Sciatic nerve (tissue), 2 donors: Measurements from ENCODE around the gene DIO1. TPM values are rescaled to one million over a fixed set of nuclear protein-coding genes. Genes with fewer than 3 reads are reported as not detected.

Source experiments
- ATAC-seq: fragments of 200-7000 bp; cut with Tn5 transposase; one replicate; pipeline ENCODE4 v1.9.1; 2020; ENCODE audit warnings: mild to moderate bottlenecking, moderate library complexity
- DNase-seq: peaks from one replicate; pipeline ENCODE4 v3.0.0-alpha.2; 2020; ENCODE audit warnings: low spot score
- intact Hi-C: fragments of 100-400 bp; cut with DNase I; formaldehyde crosslinking; loops from one replicate; pipeline ENCODE4 v1.14.2; 2022
- total RNA-seq: library from RNA; stranded (reverse); fragmentation: NEBNext Ultra II Directional; extraction: Animal tissue kit (Norgen Biotek cat#: 25700); gene quantifications from one replicate; pipeline ENCODE4 v1.2.1, GENCODE V29; 2021
- donor health status: DM: no; HTN: no; CAD: no.
- donor health status: DM: no; HTN: no; CAD: no.

The DIO1 gene
- total RNA-seq, 1 donor from 2014 or later: not detected

- intact Hi-C loops: no loop called here
- ATAC-seq: no peak
- DNase-seq: no peak
Measured at GRCh38 chr1:53934170-53934765, 40.3 kb downstream of the DIO1 start.

DNA sequence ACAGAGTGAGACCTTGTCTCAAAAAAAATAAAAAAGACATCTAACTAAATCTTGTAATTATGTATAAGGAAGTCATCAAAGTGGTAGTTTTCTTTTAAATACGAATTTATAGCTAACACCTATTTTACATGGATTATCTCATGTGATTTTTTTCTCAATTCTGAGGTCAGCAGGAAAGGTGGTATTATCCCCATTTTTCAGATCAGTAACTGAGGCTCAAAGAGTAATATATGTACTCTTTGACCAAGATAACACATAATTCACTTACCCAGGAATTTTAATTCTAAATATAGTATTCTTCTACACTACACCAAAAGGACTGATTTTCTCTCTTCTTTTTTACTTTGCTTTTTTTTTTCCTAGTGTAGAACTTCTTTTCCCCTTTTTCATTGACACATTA is 42.4 kb downstream of the DIO1 start:
- ATAC-seq: no peak
- intact Hi-C loops: no loop called here
- DNase-seq: no peak

DNA sequence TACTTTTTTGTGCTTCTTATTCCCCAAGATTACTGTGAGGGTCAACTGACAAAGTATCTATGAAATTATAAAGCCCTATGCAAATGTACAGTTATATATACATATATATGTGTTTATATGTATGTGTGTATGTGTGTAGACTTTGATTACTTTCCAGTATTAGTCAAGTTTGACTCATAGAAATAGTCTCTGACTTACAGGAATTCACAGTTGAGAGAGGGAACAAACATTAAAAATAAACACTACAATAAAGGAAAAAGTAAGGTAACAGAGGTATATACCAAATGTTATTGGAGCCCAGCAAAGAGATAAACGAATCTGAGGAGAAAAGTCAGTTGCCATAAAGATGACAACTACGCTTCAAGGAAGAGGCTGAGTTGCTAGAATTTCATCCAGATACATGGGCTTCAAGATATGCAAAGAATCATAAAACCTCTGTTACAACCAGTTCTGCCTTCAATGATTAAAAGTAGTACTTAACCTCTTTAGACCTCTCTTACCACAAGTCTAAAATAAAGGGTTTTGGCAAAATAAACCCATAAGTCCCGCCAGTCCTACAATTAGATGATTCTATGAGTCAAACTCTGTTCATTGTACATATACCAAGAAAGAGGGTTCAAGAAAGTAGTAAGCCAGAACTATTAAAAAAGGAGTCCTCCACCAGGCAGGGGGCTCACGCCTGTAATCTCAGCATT is 44.3 kb downstream of the DIO1 start:
- DNase-seq (no peak), ATAC-seq (no peak)
- intact Hi-C loops: no loop called here

GRCh38 chr1:53942127-53942957 is 48.4 kb downstream of the DIO1 start:
- intact Hi-C loops: no loop called here
- ATAC-seq (no peak), DNase-seq (no peak)

GRCh38 chr1:53943090-53943489 is 49.1 kb downstream of the DIO1 start:
- intact Hi-C loops: no loop called here
- no peak for DNase-seq
- ATAC-seq: no peak

- intact Hi-C loops: no loop called here
- ATAC-seq (no peak), DNase-seq (no peak)
Measured at GRCh38 chr1:53943490-53944043, 49.6 kb downstream of the DIO1 start.

DNA sequence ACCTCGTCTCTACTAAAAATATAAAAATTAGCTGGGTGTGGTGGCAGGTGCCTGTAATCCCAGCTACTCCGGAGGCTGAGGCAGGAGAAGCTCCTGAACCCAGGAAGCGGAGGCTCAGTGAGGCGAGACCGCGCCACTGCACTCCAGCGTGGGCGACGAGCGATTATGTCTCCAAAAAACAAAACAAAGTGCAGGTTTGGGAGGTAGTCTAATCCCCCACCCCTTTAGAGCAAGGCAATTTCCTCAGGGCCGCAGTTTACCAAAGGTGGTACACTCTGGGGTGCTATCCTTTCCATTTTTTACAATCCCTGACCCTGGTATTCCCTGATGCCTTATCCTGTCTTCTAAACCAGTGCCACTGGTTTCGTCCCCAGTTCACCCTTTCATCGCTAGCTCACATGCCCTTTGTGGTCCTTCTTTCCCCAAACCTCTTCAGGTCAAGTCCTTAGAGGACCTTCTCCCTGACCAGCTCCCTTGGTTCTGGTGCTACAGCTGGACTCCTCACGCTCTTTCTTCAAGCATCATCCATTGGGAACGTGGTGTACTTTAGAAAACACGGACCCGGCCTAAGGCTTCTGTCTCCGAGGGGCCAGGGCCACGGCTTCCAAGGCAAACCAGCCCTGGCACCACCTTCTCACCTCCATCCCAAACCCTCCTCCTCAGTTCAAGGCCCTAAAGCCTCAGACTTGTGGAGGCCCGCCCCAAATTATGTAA is 50.6 kb downstream of the DIO1 start:
- ATAC-seq (no peak), DNase-seq (no peak)
- intact Hi-C loops: no loop called here

DNA sequence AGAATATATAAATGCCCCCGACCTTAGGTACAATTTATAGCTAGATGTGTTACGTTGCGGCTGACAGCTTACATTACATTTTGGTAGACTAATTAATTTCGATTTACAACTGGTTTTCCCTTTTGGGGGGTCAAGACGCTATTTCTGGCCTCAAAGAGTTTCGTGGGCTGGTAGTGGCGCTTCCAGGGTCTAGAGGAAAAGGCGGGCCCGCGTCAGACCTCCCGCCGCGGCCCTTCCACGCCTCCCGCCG is 51.1 kb downstream of the DIO1 start:
- ATAC-seq: no peak
- intact Hi-C loops: no loop called here

GRCh38 chr1:53945433-53946251 is 51.7 kb downstream of the DIO1 start, which contains the start of gene IFT25:
TSS of gene IFT25 (minus strand) at chr1:53945699. CDS start at chr1:53940082, 5,617 bp downstream.
- DNase-seq (peak; percentile 100), ATAC-seq (peak; percentile 95)
- intact Hi-C loops: no loop called here

More for the DNA sequence above, 51.1 kb downstream of the DIO1 start:
- DNase-seq: no peak

- DNase-seq (no peak), ATAC-seq (peak; percentile 87)
- intact Hi-C loops: no loop called here
Measured at GRCh38 chr1:53946252-53947171, 52.5 kb downstream of the DIO1 start, which contains the start of gene LRRC42. TSS of gene LRRC42 (plus strand) at chr1:53946350. CDS start at chr1:53952000, 5,650 bp downstream.

DNA sequence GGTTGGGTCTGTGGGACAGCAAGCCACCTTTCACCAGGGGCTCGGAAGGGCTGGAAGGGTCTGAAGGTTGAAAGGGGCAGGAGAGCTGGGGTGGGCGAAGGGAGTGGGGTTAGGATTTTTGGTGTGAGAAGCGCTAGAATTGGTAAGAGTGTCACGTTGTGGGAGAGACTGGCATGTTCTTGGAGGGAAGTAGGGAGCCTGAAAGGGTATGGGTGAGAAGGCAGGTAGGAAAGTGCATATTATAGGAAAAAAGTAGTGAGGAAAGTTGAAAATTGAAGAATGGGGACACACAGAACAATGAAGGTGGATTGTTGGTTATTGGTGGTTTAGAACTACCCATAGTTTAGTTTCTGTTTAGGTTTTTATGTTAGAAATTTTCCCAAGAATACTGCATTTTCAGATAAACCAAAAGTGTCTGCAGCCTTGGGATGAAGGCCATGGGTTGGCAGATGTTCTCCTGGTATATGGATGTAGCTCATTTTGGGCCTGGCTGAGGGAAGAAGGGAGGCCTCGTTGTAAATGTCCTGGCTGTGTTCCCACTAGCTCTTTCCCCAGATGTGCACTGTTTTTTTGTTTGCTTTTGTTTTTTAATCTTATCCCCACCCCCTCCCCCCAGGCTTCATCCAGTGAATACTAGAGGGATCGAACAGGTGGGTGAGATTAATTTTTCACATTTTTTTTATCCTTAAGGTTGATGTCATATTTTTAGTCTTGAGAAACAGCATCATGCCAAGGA is 53.4 kb downstream of the DIO1 start:
- intact Hi-C loops: no loop called here
- DNase-seq (no peak), ATAC-seq (no peak)

- intact Hi-C loops: no loop called here
- no peak for ATAC-seq
- no peak for DNase-seq
Measured at GRCh38 chr1:53948291-53948690, 54.3 kb downstream of the DIO1 start.

- DNase-seq: no peak
Measured at GRCh38 chr1:53949023-53949990, 55.3 kb downstream of the DIO1 start.

DNA sequence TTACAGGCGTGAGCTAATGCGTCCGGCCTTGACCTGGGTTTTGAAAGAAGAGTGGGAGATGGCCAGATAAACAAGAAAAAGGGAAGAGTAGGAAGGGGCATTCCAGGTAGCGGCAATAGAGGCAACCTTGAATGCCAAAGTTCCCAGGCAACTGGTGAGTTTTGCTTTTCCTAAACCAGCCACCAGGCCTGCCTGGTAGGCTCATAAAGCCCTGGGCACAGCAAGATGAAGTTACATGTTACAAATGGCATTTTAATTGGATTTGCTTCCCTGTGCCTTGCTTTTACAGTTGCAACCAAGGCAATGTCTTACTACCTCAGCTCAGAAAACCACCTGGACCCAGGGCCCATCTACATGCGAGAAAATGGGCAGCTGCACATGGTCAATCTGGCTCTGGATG is 57.7 kb downstream of the DIO1 start:
- intact Hi-C loops: no loop called here
- ATAC-seq (no peak), DNase-seq (no peak)

More at GRCh38 chr1:53949023-53949990, 55.3 kb downstream of the DIO1 start:
- ATAC-seq: no peak
- intact Hi-C loops: no loop called here

- DNase-seq (no peak), ATAC-seq (no peak)
- intact Hi-C loops: no loop called here
Measured at GRCh38 chr1:53954128-53954527, 60.1 kb downstream of the DIO1 start.
